ENCODE results near the gene MDFIC. TPM values are rescaled to one million over a fixed set of nuclear protein-coding genes. Genes with fewer than 3 reads are reported as not detected.

Gene MDFIC
- total RNA-seq, 1 donor from 2014 or later: 16.2 TPM

DNA sequence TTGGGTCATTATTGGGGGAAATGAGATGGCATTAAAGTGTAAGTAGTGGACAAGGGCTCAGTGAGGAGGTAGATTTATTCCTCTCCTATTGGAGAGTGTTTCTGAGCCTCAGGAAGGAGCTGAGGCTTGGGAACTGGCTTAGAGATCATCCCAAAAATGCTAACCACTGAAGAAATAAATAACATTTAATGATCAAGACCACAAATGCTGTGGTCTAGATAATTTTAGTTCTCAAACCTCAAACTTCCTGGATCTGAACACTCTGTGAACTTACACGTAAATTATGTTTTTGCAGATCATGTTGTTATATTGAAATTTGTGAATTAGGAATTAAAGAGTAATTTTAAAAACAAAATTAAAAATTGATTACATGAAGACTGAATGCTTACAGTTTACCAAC is 27.3 kb downstream of the MDFIC start:
- no peak for DNase-seq (ENCODE audit: low read depth, low spot score)

- DNase-seq (ENCODE audit: low read depth, low spot score): no peak
Measured at GRCh38 chr7:114952296-114952695, 30.4 kb downstream of the MDFIC start.

DNA sequence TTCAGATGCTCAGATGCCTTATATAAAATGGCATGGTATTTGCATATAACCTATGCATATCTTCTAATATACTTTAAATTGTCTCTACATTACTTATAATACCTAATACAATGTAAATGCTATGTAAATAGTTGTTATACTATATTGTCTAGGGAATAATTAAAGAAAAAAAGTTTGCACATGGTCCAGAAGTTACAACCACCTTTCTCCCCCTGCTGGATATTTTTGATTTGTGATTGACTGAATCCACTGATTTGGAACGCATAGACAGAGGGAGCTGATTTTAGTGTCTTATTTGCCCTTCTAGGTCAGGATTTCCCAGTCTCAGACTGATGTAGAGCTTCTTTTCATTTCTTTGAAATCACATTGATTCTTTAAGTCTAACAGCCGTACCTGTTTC is 31.8 kb downstream of the MDFIC start:
- no peak for DNase-seq (ENCODE audit: low read depth, low spot score)

DNA sequence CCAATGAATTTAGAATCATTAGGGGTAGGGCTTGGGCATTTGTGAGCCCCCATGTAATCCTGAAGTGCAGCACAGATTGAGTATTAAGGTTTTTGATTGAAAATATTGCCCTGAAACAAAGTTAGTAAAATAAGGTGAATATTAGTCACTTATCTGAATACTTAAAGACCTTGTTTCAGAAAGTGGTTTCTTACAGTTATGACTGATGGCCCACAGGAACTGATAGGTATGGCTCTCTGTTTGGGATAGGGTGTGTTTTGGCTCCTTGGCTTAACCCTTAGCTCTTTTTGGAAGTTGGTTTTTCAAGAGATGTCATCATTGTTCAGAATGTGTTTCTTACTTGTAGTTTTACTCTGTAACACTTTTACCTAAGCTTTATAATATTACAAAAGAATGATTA is 34.8 kb downstream of the MDFIC start:
- DNase-seq (ENCODE audit: low read depth, low spot score): no peak

- no peak for DNase-seq (ENCODE audit: low read depth, low spot score)
Measured at GRCh38 chr7:114957444-114957843, 35.5 kb downstream of the MDFIC start.

- DNase-seq (ENCODE audit: low read depth, low spot score): no peak
Measured at GRCh38 chr7:114959931-114960330, 38.0 kb downstream of the MDFIC start.

GRCh38 chr7:114962441-114962840 is 40.5 kb downstream of the MDFIC start:
- no peak for DNase-seq (ENCODE audit: low read depth, low spot score)

- DNase-seq (ENCODE audit: low read depth, low spot score): no peak
Measured at GRCh38 chr7:114966156-114966555, 44.3 kb downstream of the MDFIC start.

GRCh38 chr7:114969096-114969495 is 47.2 kb downstream of the MDFIC start:
- no peak for DNase-seq (ENCODE audit: low read depth, low spot score)

- no peak for DNase-seq (ENCODE audit: low read depth, low spot score)
Measured at GRCh38 chr7:114970308-114970707, 48.4 kb downstream of the MDFIC start.

DNA sequence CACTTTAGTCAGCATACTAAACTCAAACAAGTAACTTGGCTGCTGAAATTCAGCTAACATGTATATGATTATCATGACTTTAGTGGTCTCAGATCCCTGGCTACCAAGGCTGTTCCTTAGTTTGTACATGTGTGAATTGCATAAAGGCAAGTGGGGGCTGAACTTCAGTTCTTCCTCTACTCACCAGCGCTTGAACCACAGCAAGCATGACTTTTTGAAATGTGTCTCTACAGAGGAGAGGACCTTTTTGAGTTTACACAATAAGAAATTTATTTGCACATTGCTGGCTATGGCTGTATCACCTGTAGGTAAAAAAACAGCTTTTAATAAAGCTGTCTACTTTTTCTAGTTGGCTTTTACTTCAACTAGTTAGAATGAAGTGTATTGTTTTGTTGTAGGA is 48.8 kb downstream of the MDFIC start:
- no peak for DNase-seq (ENCODE audit: low read depth, low spot score)

DNA sequence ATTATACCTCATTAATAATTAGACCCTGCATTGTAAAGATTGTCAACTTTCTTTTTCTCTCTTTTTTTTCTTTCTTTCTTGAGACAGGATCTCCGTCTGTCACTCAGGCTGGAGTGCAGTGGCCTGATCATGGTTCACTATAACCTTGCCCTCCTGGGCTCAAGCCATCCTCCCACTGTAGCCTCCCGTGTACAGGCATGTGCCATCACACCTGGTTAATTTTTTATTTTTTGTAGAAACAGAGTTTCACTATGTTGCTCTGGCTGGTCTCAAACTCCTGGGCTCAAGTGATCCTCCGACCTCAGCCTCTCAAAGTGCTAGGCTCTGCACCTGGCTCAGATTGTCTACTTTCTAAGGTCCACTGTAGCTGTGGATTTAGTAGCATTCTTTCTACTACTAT is 50.7 kb downstream of the MDFIC start:
- no peak for DNase-seq (ENCODE audit: low read depth, low spot score)

DNA sequence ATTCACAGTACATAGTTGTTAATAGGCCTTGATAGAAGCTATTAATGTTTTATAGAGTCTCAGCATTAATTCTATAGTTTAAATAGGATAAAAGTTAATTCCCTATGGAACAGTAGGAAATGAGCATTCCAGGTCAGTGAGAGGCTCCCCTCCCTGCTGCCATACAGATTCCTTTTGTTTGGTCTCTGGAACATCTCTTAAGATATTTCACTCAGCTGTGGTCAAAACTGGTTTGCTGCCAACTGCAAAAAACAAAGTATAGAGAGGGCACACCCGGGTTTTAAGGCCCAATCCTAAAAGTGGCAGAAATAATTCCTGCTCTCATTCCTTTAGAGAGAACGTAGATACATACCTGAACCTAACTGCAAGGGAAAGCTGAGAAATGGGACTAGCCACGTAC is 51.3 kb downstream of the MDFIC start:
- DNase-seq (ENCODE audit: low read depth, low spot score): no peak

DNA sequence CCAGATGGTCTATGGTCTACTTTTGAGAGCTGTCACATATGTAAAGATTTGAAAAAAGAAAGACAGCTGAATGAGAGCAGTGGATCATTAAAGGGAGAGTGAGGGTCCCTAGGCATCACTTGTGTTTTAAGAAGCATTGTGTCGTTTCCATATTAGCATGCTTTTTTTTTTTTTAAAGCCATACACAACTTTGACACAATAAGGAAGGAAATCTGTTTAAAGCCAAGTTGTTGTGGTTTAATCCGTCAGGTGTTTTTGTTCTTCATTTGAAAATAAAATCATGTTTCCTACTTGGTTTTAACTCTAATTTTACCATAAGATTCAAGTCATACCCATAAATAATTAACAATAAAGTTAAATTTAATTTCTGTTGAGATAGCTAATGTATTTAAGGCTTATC is 53.5 kb downstream of the MDFIC start:
- DNase-seq (ENCODE audit: low read depth, low spot score): no peak

DNA sequence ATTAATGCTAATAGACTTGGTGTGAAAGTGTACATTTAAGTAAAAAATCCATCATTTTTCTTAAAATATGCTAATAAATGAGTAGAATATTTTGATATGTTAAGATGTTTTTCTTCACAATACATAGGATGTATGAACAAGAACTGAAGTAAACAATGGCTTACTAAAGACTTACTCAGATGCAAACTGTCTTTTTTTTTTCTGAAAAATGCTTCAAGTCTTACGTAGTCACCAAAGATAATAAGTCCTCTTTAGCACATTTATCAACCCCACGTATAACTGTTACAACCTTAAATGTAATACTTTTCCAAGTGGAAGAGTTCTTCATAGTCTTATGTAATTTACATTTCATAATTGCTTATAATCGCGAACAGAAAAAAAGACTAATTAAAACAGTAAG is 54.8 kb downstream of the MDFIC start:
- DNase-seq (ENCODE audit: low read depth, low spot score): no peak

DNA sequence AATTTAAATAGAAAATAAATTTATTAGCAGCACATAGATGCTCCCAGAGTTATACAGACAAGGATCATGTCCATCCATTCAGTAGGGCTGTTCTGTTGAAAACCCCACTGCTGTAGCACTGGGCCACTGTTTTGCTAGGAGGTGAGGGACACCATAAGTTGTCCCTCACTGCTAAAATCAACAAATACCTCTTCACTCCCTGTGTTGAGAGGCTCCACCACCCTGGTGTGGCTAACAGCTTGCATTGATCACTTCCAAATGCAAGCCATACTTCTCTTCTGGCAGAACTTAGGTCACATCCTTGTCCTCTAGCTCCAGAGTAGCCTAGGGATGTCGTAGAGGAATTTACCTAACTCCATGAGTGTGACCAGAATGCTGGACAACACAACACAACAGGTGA is 55.4 kb downstream of the MDFIC start:
- no peak for DNase-seq (ENCODE audit: low read depth, low spot score)

- DNase-seq (ENCODE audit: low read depth, low spot score): peak; percentile 27
Measured at GRCh38 chr7:114979388-114979787, 57.5 kb downstream of the MDFIC start.

GRCh38 chr7:114979803-114980507 is 58.1 kb downstream of the MDFIC start:
- no peak for DNase-seq (ENCODE audit: low read depth, low spot score)

- DNase-seq (ENCODE audit: low read depth, low spot score): no peak
Measured at GRCh38 chr7:114981323-114981722, 59.4 kb downstream of the MDFIC start.

GRCh38 chr7:114985116-114985715 is 63.3 kb downstream of the MDFIC start:
- no peak for DNase-seq (ENCODE audit: low read depth, low spot score)

DNA sequence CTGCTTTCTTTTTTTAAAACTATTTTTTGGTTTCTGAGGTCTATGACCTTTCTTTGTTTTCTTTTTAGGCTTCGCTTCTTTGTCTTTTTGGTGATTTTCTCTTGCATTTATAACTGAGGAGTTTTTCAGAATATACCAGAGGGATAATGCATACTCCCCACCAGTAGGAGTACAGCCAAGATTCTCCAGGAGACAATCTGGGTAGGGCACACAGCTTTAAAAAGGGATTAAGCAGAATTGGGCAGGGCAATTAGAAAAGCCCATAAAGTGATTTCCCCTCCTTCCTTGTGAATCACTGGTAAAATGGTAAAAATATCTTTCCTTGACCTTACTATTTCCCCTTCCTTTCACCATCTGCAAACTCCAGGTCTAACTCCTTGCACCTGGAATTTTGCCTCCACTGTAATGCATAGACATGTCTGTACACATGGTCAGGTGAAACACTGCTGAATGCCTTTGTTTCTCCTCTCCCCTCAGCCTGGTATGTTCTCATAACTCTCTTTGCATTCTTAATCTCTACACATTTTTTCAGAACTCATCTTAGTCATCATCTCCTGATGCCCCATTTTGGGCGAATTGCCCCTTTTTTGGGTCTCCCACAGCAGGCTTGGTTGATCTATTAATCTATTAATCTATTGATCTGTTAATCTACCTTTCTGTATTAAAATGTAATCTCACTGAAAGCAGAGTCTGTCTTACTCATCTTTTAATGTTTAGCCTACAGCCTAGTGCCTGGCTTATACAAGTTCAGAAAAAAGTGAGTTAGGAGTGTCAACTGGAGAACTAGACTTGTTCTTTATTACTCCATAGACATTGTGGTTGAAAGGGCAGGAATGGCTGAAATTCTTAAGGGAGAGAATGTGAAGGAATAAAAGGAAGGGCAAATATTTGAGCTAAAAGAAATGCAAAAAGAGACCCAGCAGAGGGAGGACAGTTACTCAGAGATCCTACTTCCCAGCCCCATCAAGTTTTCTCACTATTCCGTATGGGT is 64.6 kb downstream of the MDFIC start:
- DNase-seq (ENCODE audit: low read depth, low spot score): no peak

- DNase-seq (ENCODE audit: low read depth, low spot score): no peak
Measured at GRCh38 chr7:114988026-114988425, 66.1 kb downstream of the MDFIC start.
